Right lobe of liver (tissue), 6 donors: ENCODE results near the gene FEZ2. TPM values are rescaled to one million over a fixed set of nuclear protein-coding genes. Genes with fewer than 3 reads are reported as not detected.

Experiments used
- ATAC-seq, 4 donors: fragments of 200-7000 bp; cut with Tn5 transposase; one replicate each; pipeline ENCODE4 v1.9.1; 2020; ENCODE audit warnings: mild to moderate bottlenecking in 4 of 4, moderate library complexity in 4 of 4
- DNase-seq, 3 donors: peaks; one replicate each; pipeline ENCODE4 v3.0.0-alpha.2; 2020
- H3K27ac ChIP-seq, 3 donors: fragments of 200-600 bp; one replicate each; pipeline ENCODE4 v1.8.0; 2022
- H3K27me3 ChIP-seq, 2 donors: fragments of 200-600 bp; one replicate each; pipeline ENCODE4 v1.8.0; 2022
- H3K36me3 ChIP-seq, 4 donors: fragments of 200-600 bp; sonication (generic) in 1 of 4; one replicate each; pipeline versions ENCODE4 v1.5.1 to v1.8.0; 2017 to 2022; ENCODE audit warnings: control low read depth in 1 of 4
- H3K4me1 ChIP-seq, 4 donors: fragments of 200-600 bp; sonication (generic) in 1 of 4; one replicate each; pipeline versions ENCODE4 v1.5.1 to v1.8.0; 2017 to 2022; ENCODE audit warnings: control low read depth in 1 of 4
- H3K4me3 ChIP-seq, 3 donors: fragments of 200-600 bp; one replicate each; pipeline ENCODE4 v1.8.0; 2022
- H3K9me3 ChIP-seq, 4 donors: fragments of 200-600 bp; sonication (generic) in 1 of 4; one replicate each; pipeline versions ENCODE4 v1.5.1 to v1.8.0; 2017 to 2022; ENCODE audit warnings: control low read depth in 1 of 4
- POLR2A ChIP-seq: fragments of 450-650 bp; IDR thresholded peaks from one replicate; pipeline ENCODE4 v1.6.1; 2017; ENCODE audit warnings: antibody characterized with exemption, mild to moderate bottlenecking
- WGBS: methylation state at CpG from one replicate; pipeline ENCODE4 v1.1.6; 2018; ENCODE audit warnings: low coverage, low lambda C conversion rate; ENCODE audit not compliant: insufficient coverage; ENCODE audit errors: missing lambda C conversion rate; 5-methylcytosine and 5-hydroxymethylcytosine counted together
- intact Hi-C, 2 donors: fragments of 100-400 bp; cut with DNase I; formaldehyde crosslinking; loops; one replicate each; pipeline versions ENCODE4 v1.11.2 to v1.14.1; 2022
- total RNA-seq, 6 experiments: library from RNA; depleted of rRNA in 2 of 6; stranded (reverse); fragments of >200 nt in 2 of 6; fragmentation: NEBNext Ultra II Directional in 3 of 6; extraction: Animal tissue kit (Norgen Biotek cat#: 25700) in 3 of 6; gene quantifications; one replicate each; pipeline versions ENCODE4 v1.1.0 to v1.2.4, GENCODE V29; 2016 to 2023
- TF ChIP-seq, protein P1 (sequence below), 4 donors: fragments of 200-600 bp in 3 of 4; fragments of 450-650 bp in 1 of 4; IDR thresholded peaks; one replicate each; pipeline versions ENCODE4 v1.5.1 to v1.8.0; 2016 to 2022; ENCODE audit warnings: antibody characterized with exemption in 4 of 4, mild to moderate bottlenecking in 2 of 4
- donor health status: DM: no; HTN: yes; CAD: no.
- donor health status: DM: no; HTN: no; CAD: no.
- donor health status: DM: no; HTN: no; CAD: no.
- donor health status: DM: no; HTN: yes; CAD: no.
- donor health status: DM: no; HTN: yes; CAD: no.

Gene FEZ2
- total RNA-seq, 6 experiments from 2014 or later: 11.1 to 22.2 (median 18.7) TPM

DNA sequence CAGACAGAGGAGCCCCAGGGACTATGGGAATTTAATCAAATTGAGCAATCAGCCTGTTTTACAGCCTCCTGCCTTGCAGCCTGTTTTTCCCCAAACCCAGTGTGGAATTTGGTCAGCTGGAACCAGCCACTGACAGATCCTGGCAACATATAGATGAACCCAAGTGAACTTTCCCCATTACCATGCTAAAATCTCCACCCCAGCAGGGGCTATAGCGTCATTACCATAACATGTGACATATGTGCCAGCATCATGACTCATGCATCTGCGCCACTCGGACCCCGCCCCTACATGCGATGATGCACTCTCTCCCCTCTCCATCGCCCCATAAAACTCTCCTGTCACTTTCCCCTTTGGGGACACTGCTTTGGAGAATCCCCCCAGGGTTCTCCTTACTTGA lies 17.3 kb upstream of the FEZ2 start:
- no peak for ATAC-seq

DNA sequence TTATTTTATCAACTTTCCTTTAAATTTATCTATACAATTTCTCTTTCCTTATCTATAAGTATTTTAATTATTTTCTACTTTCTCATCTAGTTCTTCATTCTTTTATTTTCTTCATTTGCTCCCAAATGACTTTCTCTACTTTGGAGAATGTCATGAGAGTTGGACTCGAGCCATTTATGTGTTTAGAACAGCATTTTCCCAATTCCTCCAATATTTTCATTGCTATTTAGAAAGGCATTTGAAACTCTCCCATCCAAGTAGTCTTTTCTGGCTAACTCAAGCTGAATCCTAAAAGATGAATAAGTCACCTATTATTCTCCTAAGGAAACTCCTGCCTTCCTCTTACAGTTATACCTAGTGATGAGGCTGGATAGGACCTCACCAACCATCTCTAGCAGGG lies 15.8 kb upstream of the FEZ2 start:
- no peak for ATAC-seq
- intact Hi-C loops: no loop called here
- Histone ChIP-seq H3K36me3 (no peaks in the 10 kb centered on the region), H3K4me1 (no peaks in the 10 kb centered on the region), H3K27ac (no peak overlapping the region), H3K9me3 (no peaks in the 10 kb centered on the region), H3K27me3 (no peaks in the 10 kb centered on the region), H3K4me3 (no peak overlapping the region)
- DNase-seq: no peak
- no peak for TF ChIP-seq POLR2A
- TF ChIP-seq, protein P1, sequence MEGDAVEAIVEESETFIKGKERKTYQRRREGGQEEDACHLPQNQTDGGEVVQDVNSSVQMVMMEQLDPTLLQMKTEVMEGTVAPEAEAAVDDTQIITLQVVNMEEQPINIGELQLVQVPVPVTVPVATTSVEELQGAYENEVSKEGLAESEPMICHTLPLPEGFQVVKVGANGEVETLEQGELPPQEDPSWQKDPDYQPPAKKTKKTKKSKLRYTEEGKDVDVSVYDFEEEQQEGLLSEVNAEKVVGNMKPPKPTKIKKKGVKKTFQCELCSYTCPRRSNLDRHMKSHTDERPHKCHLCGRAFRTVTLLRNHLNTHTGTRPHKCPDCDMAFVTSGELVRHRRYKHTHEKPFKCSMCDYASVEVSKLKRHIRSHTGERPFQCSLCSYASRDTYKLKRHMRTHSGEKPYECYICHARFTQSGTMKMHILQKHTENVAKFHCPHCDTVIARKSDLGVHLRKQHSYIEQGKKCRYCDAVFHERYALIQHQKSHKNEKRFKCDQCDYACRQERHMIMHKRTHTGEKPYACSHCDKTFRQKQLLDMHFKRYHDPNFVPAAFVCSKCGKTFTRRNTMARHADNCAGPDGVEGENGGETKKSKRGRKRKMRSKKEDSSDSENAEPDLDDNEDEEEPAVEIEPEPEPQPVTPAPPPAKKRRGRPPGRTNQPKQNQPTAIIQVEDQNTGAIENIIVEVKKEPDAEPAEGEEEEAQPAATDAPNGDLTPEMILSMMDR (IDR thresholded peaks at IDR 0.05): no peak
- 62% methylated on average over 1 of the region's 1 CpG for WGBS

More for the DNA sequence above, 17.3 kb upstream of the FEZ2 start:
- DNase-seq: no peak
- Histone ChIP-seq H3K27me3 (no peaks in the 10 kb centered on the region), H3K4me1 (no peaks in the 10 kb centered on the region), H3K27ac (no peak overlapping the region), H3K9me3 (no peaks in the 10 kb centered on the region), H3K36me3 (no peaks in the 10 kb centered on the region), H3K4me3 (no peak overlapping the region)
- no peak for TF ChIP-seq POLR2A
- TF ChIP-seq, protein P1 (IDR thresholded peaks at IDR 0.05): no peak
- WGBS: 83% methylated on average over 6 of the region's 6 CpGs
- intact Hi-C loops: no loop called here

DNA sequence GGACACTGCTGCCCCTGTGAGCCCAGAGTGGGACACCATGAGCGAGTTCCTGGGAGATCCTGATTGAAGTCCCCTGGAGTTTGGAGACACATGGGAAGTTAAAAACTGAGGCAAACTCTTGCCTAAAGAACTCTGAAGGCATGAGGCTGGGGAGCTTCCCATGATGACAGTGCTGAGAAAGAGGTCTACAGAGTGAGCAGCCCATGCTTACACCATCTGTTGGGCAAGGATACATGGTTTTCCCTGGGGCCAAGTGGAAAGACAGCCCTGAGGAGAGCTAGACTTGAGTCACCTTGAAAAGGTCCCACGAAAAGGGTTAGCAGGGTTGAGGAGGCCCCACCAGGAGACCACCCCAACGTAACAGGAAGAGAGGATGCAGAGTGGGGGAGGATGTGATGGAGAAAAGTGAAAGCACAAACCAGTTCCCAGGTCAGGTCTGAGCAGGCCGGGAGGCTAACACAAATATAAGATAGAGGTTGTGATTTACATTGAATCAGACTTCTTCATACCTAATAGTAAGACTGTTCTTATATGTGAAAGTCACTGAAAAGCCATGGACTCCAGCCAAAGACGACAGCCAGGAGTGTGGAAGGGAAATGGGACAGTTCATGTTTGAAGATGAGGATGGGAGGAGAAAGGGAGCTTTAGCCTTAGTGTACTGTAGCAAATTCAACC lies 13.5 kb upstream of the FEZ2 start:
- Histone ChIP-seq H3K36me3 (no peaks in the 10 kb centered on the region), H3K27ac (no peak overlapping the region), H3K4me1 (no peaks in the 10 kb centered on the region), H3K4me3 (no peak overlapping the region), H3K27me3 (no peaks in the 10 kb centered on the region), H3K9me3 (no peaks in the 10 kb centered on the region)
- TF ChIP-seq, protein P1 (IDR thresholded peaks at IDR 0.05): no peak
- TF ChIP-seq POLR2A: no peak
- intact Hi-C loops: no loop called here
- 71% methylated on average over 5 of the region's 5 CpGs for WGBS
- DNase-seq (no peak), ATAC-seq (no peak)

DNA sequence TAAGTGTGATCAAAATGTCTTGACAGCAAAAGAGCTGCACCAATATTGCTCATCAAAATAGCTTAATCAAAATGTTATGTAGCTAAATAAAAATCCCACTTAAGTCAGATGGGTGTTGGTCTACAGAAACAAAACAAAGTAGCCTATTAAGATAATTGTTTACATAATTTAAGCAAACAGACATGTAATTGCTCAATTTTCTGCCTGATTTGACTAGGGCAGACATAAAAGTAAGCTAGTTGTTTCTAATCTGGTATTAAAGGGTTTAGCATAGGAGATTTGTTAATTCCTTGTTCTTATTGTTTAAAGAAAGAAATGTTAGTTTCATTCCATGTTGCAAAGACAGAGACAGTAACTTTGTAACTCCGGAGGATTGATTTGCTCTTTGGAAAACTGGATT lies 11.5 kb upstream of the FEZ2 start:
- no peak overlapping the region for H3K4me3 ChIP-seq
- ATAC-seq: no peak
- H3K27me3 ChIP-seq: no peaks in the 10 kb centered on the region
- intact Hi-C loops: no loop called here
- WGBS: 90% methylated on average over 1 of the region's 1 CpG
- H3K4me1 ChIP-seq: no peaks in the 10 kb centered on the region
- H3K9me3 ChIP-seq: no peaks in the 10 kb centered on the region
- DNase-seq: no peak
- no peak overlapping the region for H3K27ac ChIP-seq
- H3K36me3 ChIP-seq: no peaks in the 10 kb centered on the region
- TF ChIP-seq, protein P1 (IDR thresholded peaks at IDR 0.05): no peak
- TF ChIP-seq POLR2A: no peak
